Esophagus muscularis mucosa (tissue), 4 donors: ENCODE measurements around the gene DGKA. TPM values are rescaled to one million over a fixed set of nuclear protein-coding genes. Genes with fewer than 3 reads are reported as not detected.
A peak's percentile ranks its signal among the peaks of the same experiment; 100 is the strongest.

ENCODE experiments used
- DNase-seq: peaks from one replicate; pipeline ENCODE4 v3.0.0-alpha.2; 2017; ENCODE audit errors: extremely low spot score
- H3K27ac ChIP-seq, 4 donors: fragments of 200-600 bp; sonication (generic); replicated peaks in 1 of 4; 1 replicate in 3 of 4; 2 replicates in 1 of 4; pipeline ENCODE4 v1.5.1; 2016 to 2019; ENCODE audit warnings: mild to moderate bottlenecking in 1 of 4
- H3K27me3 ChIP-seq, 4 donors: fragments of 200-600 bp; sonication (generic); one replicate each; pipeline versions ENCODE4 v1.5.1 to v1.6.0; 2016 to 2019
- H3K36me3 ChIP-seq, 4 donors: fragments of 200-600 bp; sonication (generic); one replicate each; pipeline ENCODE4 v1.5.1; 2016 to 2019
- H3K4me1 ChIP-seq, 4 donors: fragments of 200-600 bp; sonication (generic); one replicate each; pipeline ENCODE4 v1.5.1; 2016 to 2019
- H3K4me3 ChIP-seq, 4 donors: fragments of 200-600 bp; sonication (generic); 1 replicate in 2 of 4; 2 replicates in 2 of 4; pipeline ENCODE4 v1.5.1; 2016 to 2019; ENCODE audit warnings: mild to moderate bottlenecking in 4 of 4, moderate library complexity in 1 of 4
- H3K9me3 ChIP-seq, 4 donors: fragments of 200-600 bp; sonication (generic); 1 replicate in 3 of 4; 2 replicates in 1 of 4; pipeline ENCODE4 v1.5.1; 2016 to 2019
- EP300 ChIP-seq: sonication (generic); formaldehyde crosslinking; IDR thresholded peaks from one replicate; pipeline ENCODE4 v1.6.1; 2017; ENCODE audit warnings: antibody characterized with exemption
- POLR2A ChIP-seq: fragments of 450-650 bp; IDR thresholded peaks from one replicate; pipeline ENCODE4 v1.6.1; 2017; ENCODE audit warnings: antibody characterized with exemption, moderate library complexity, mild to moderate bottlenecking, low read depth
- POLR2AphosphoS5 ChIP-seq, 2 donors: sonication (generic); formaldehyde crosslinking; IDR thresholded peaks; one replicate each; pipeline ENCODE4 v1.6.1; 2017; ENCODE audit warnings: antibody characterized with exemption in 2 of 2
- WGBS: methylation state at CpG from one replicate; pipeline ENCODE4 v1.1.5; 2018; 5-methylcytosine and 5-hydroxymethylcytosine counted together
- intact Hi-C: fragments of 100-400 bp; cut with DNase I; formaldehyde crosslinking; loops from one replicate; pipeline ENCODE4 v1.15.1; 2023
- total RNA-seq, 4 donors: library from RNA; depleted of rRNA; stranded (reverse); fragments of >200 nt; gene quantifications; one replicate each; pipeline versions ENCODE4 v1.1.0 to v1.2.1, GENCODE V29; 2016
- TF ChIP-seq, protein P1 (sequence below), 3 experiments: fragments of 200-600 bp in 2 of 3; fragments of 450-650 bp in 1 of 3; sonication (generic) in 2 of 3; IDR thresholded peaks; one replicate each; pipeline ENCODE4 v1.5.1; 2017 to 2019; ENCODE audit warnings: antibody characterized with exemption in 3 of 3, mild to moderate bottlenecking in 2 of 3, moderate library complexity in 1 of 3

DGKA gene
- total RNA-seq, 4 donors from 2014 or later: 18.7 to 39.7 (median 24.7) TPM

DNA sequence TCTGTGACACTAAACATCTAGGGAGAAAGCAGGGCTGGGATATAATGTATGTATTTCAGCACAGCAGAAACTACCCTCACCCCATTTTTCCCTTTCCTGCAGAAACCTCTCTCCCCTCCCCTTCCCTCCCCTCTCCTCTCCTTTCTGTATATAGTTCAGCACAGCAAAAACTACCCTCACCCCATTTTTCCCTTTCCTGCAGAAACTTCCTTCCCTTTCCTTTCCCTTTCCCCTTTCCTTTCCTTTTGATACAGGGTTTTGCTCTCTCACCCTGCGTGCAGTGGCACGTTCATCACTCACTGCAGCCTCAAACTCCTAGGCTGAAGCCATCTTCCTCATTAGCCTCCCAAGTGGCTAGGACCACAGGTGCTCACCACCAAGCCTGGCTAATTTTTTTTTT, 32.8 kb downstream of the DGKA start:
- Histone ChIP-seq H3K4me1 (peaks cover 13 to 27% (median 23%) of the 10 kb centered on the region in 4 donors), H3K4me3 (no peak overlapping the region), H3K27me3 (no peaks in the 10 kb centered on the region), H3K36me3 (peaks cover 0 to 6% (median 5%) of the 10 kb centered on the region in 4 donors), H3K27ac (no peak overlapping the region), H3K9me3 (no peaks in the 10 kb centered on the region)
- intact Hi-C loops: no loop called here
- 82% methylated on average over 2 of the region's 2 CpGs for WGBS
- TF ChIP-seq EP300 (no peak), POLR2AphosphoS5 (IDR thresholded peaks at IDR 0.05) (no peak), POLR2A (no peak)
- TF ChIP-seq, protein P1, sequence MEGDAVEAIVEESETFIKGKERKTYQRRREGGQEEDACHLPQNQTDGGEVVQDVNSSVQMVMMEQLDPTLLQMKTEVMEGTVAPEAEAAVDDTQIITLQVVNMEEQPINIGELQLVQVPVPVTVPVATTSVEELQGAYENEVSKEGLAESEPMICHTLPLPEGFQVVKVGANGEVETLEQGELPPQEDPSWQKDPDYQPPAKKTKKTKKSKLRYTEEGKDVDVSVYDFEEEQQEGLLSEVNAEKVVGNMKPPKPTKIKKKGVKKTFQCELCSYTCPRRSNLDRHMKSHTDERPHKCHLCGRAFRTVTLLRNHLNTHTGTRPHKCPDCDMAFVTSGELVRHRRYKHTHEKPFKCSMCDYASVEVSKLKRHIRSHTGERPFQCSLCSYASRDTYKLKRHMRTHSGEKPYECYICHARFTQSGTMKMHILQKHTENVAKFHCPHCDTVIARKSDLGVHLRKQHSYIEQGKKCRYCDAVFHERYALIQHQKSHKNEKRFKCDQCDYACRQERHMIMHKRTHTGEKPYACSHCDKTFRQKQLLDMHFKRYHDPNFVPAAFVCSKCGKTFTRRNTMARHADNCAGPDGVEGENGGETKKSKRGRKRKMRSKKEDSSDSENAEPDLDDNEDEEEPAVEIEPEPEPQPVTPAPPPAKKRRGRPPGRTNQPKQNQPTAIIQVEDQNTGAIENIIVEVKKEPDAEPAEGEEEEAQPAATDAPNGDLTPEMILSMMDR (IDR thresholded peaks at IDR 0.05): no peak
- no peak for DNase-seq

- no peak for DNase-seq
- WGBS: 71% methylated on average over 5 of the region's 5 CpGs
- no peak overlapping the region for H3K4me3 ChIP-seq
- peaks cover 0 to 18% (median 10%) of the 10 kb centered on the region in 4 donors for H3K36me3 ChIP-seq
- H3K9me3 ChIP-seq: no peaks in the 10 kb centered on the region
- H3K27ac ChIP-seq: peak overlapping the region in 1 of 4 donors; percentile 90
- H3K27me3 ChIP-seq: no peaks in the 10 kb centered on the region
- TF ChIP-seq, protein P1 (IDR thresholded peaks at IDR 0.05): no peak
- no peak for TF ChIP-seq POLR2AphosphoS5 (IDR thresholded peaks at IDR 0.05)
- TF ChIP-seq POLR2A: no peak
- TF ChIP-seq EP300: no peak
- H3K4me1 ChIP-seq: peaks cover 13 to 36% (median 29%) of the 10 kb centered on the region in 4 donors
- intact Hi-C loops: loop anchor here (5.0 kb wide), 1 partner anchor 33 kb away; the partner anchor contains the start of gene DGKA
Measured at GRCh38 chr12:55965240-55965639, 34.3 kb downstream of the DGKA start.

GRCh38 chr12:55965941-55966407, 35.0 kb downstream of the DGKA start, which contains the start of gene PMEL:
TSS of gene PMEL (minus strand) at chr12:55966042. CDS start at chr12:55966011, 31 bp downstream.
- TF ChIP-seq EP300 (no peak), POLR2A (no peak), POLR2AphosphoS5 (IDR thresholded peaks at IDR 0.05) (no peak)
- TF ChIP-seq, protein P1 (IDR thresholded peaks at IDR 0.05): no peak
- Histone ChIP-seq H3K4me3 (peak within 1 kb of the TSS; percentile 72 to 92 (median 84)), H3K27me3 (no peaks in the 10 kb centered on the region), H3K4me1 (peaks cover 13 to 38% (median 31%) of the 10 kb centered on the region in 4 donors), H3K27ac (peak within 1 kb of the TSS; percentile 87 to 91 (median 90)), H3K9me3 (no peaks in the 10 kb centered on the region), H3K36me3 (peaks cover 0 to 26% (median 15%) of the 10 kb centered on the region in 4 donors)
- 1% methylated on average over 4 of the region's 4 CpGs for WGBS
- DNase-seq: no peak
- intact Hi-C loops: loop anchor here (5.0 kb wide), 1 partner anchor 34 kb away; the partner anchor contains the start of gene DGKA

GRCh38 chr12:55966408-55967281, 35.7 kb downstream of the DGKA start, which contains the start of gene CDK2:
TSS of gene CDK2 (plus strand) at chr12:55966830. CDS start at chr12:55967009, 179 bp downstream.
- H3K4me3 ChIP-seq: peak within 1 kb of the TSS; percentile 72 to 92 (median 84)
- H3K27ac ChIP-seq: peak within 1 kb of the TSS; percentile 87 to 91 (median 90)
- no peaks in the 10 kb centered on the region for H3K27me3 ChIP-seq
- 2% methylated on average over 36 of the region's 45 CpGs for WGBS
- no peaks in the 10 kb centered on the region for H3K9me3 ChIP-seq
- peaks cover 0 to 32% (median 16%) of the 10 kb centered on the region in 4 donors for H3K36me3 ChIP-seq
- peaks cover 13 to 45% (median 37%) of the 10 kb centered on the region in 4 donors for H3K4me1 ChIP-seq
- intact Hi-C loops: loop anchor here (5.0 kb wide), 1 partner anchor 34 kb away; the partner anchor contains the start of gene DGKA
- peak; percentile 99 for DNase-seq
- TF ChIP-seq, protein P1 (IDR thresholded peaks at IDR 0.05): no peak
- TF ChIP-seq POLR2A (peak; percentile 74), POLR2AphosphoS5 (IDR thresholded peaks at IDR 0.05) (peak; percentile 89 to 94)
